Colonic mucosa (tissue), 4 donors: Measurements from ENCODE around the gene EEF1AKMT1. TPM values are rescaled to one million over a fixed set of nuclear protein-coding genes. Genes with fewer than 3 reads are reported as not detected.

Experiments
- DNase-seq: peaks from one replicate; pipeline ENCODE4 v3.0.0-alpha.2; 2020
- H3K27ac ChIP-seq: fragments of 200-600 bp; one replicate; pipeline ENCODE4 v1.8.0; 2021
- H3K27me3 ChIP-seq: fragments of 200-600 bp; one replicate; pipeline ENCODE4 v1.8.0; 2021
- H3K36me3 ChIP-seq: fragments of 200-600 bp; one replicate; pipeline ENCODE4 v1.8.0; 2021
- H3K4me1 ChIP-seq: fragments of 200-600 bp; one replicate; pipeline ENCODE4 v1.8.0; 2021; ENCODE audit warnings: mild to moderate bottlenecking
- H3K4me3 ChIP-seq: fragments of 200-600 bp; one replicate; pipeline ENCODE4 v1.8.0; 2021
- H3K9ac ChIP-seq, 2 donors: one replicate each; pipeline ENCODE4 v1.7.0; 2013; ENCODE audit warnings: control low read depth in 2 of 2, low read depth in 2 of 2, low read length in 2 of 2
- H3K9me3 ChIP-seq: fragments of 200-600 bp; one replicate; pipeline ENCODE4 v1.8.0; 2021
- intact Hi-C: fragments of 100-400 bp; cut with DNase I; formaldehyde crosslinking; loops from one replicate; pipeline ENCODE4 v1.14.1; 2022
- total RNA-seq, 2 donors: library from RNA; stranded (reverse); fragmentation: NEBNext Ultra II Directional in 1 of 2; extraction: Animal tissue kit (Norgen Biotek cat#: 25700) in 1 of 2; gene quantifications; one replicate each; pipeline ENCODE4 v1.2.1, GENCODE V29; 2021
- TF ChIP-seq, protein P1 (sequence below): fragments of 200-600 bp; IDR thresholded peaks from one replicate; pipeline ENCODE4 v1.8.0; 2022; ENCODE audit warnings: antibody characterized with exemption, mild to moderate bottlenecking
- donor health status: healthy.
- donor health status: DM: no; HTN: no; CAD: no.
- donor health status: DM: no; HTN: no; CAD: no.

The EEF1AKMT1 gene
- total RNA-seq, 2 donors from 2014 or later = 4.8 to 5.2 TPM

GRCh38 chr13:20801707-20802106 is 27.9 kb upstream of the EEF1AKMT1 start:
- Histone ChIP-seq H3K4me3 (no peak overlapping the region), H3K27ac (no peak overlapping the region), H3K36me3 (no peaks in the 10 kb centered on the region), H3K4me1 (no peaks in the 10 kb centered on the region), H3K27me3 (no peaks in the 10 kb centered on the region), H3K9me3 (no peaks in the 10 kb centered on the region), H3K9ac (no peak overlapping the region)
- intact Hi-C loops = no loop called here
- TF ChIP-seq, protein P1, sequence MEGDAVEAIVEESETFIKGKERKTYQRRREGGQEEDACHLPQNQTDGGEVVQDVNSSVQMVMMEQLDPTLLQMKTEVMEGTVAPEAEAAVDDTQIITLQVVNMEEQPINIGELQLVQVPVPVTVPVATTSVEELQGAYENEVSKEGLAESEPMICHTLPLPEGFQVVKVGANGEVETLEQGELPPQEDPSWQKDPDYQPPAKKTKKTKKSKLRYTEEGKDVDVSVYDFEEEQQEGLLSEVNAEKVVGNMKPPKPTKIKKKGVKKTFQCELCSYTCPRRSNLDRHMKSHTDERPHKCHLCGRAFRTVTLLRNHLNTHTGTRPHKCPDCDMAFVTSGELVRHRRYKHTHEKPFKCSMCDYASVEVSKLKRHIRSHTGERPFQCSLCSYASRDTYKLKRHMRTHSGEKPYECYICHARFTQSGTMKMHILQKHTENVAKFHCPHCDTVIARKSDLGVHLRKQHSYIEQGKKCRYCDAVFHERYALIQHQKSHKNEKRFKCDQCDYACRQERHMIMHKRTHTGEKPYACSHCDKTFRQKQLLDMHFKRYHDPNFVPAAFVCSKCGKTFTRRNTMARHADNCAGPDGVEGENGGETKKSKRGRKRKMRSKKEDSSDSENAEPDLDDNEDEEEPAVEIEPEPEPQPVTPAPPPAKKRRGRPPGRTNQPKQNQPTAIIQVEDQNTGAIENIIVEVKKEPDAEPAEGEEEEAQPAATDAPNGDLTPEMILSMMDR = no peak
- DNase-seq = no peak

DNA sequence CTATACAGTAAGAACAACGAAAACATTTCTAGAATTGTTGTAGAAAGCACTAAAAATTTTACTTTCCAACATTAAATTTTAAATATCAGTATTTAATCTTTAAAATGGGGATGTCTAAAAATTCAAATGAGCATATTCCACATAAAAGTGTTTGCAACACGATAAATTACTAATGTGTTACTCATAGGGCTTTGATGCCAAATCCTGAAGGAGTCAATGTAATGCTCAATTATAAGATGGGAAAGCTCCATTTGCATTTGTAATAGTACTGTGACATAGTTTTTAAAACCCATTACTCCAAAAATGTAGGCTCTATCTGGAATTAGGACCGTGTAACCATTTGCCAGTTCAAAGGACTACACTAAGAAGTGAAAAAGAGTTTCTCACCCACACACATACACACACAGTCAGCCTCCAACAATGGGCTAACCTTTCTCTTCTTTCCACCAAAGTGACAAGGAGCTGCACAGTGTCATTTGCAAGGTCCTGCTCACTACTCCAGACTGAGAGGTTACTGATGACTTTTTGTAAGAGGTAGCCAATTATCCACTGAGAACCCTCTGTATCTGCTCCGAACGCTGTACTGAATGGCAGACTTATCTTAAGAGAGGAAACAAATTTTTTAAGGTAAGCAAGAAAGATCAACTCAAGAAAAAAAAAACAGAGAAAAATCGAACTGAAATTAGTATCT is 26.1 kb upstream of the EEF1AKMT1 start:
- H3K27me3 ChIP-seq = no peaks in the 10 kb centered on the region
- H3K9ac ChIP-seq = no peak overlapping the region
- DNase-seq = no peak
- intact Hi-C loops = no loop called here
- H3K27ac ChIP-seq = no peak overlapping the region
- TF ChIP-seq, protein P1 = no peak
- no peaks in the 10 kb centered on the region for H3K9me3 ChIP-seq
- H3K4me3 ChIP-seq = no peak overlapping the region
- no peaks in the 10 kb centered on the region for H3K4me1 ChIP-seq
- peaks cover under 1% of the 10 kb centered on the region for H3K36me3 ChIP-seq

- H3K4me3 ChIP-seq = no peak overlapping the region
- TF ChIP-seq, protein P1 = no peak
- no peaks in the 10 kb centered on the region for H3K27me3 ChIP-seq
- intact Hi-C loops = no loop called here
- H3K4me1 ChIP-seq = no peaks in the 10 kb centered on the region
- no peaks in the 10 kb centered on the region for H3K9me3 ChIP-seq
- peaks cover 4% of the 10 kb centered on the region for H3K36me3 ChIP-seq
- no peak overlapping the region for H3K27ac ChIP-seq
- H3K9ac ChIP-seq = no peak overlapping the region
- DNase-seq = no peak
These were observed 24.3 kb upstream of the EEF1AKMT1 start for GRCh38 chr13:20798027-20798426.

- DNase-seq = no peak
- H3K27ac ChIP-seq = no peak overlapping the region
- no peak overlapping the region for H3K9ac ChIP-seq
- intact Hi-C loops = no loop called here
- no peaks in the 10 kb centered on the region for H3K4me1 ChIP-seq
- H3K27me3 ChIP-seq = no peaks in the 10 kb centered on the region
- no peaks in the 10 kb centered on the region for H3K9me3 ChIP-seq
- TF ChIP-seq, protein P1 = no peak
- H3K36me3 ChIP-seq = peaks cover 4% of the 10 kb centered on the region
- H3K4me3 ChIP-seq = no peak overlapping the region
These were observed 23.2 kb upstream of the EEF1AKMT1 start for GRCh38 chr13:20796791-20797508.

- H3K9me3 ChIP-seq = no peaks in the 10 kb centered on the region
- H3K4me1 ChIP-seq = no peaks in the 10 kb centered on the region
- H3K36me3 ChIP-seq = peaks cover 2% of the 10 kb centered on the region
- no peaks in the 10 kb centered on the region for H3K27me3 ChIP-seq
- H3K9ac ChIP-seq = no peak overlapping the region
- intact Hi-C loops = no loop called here
- no peak for DNase-seq
- H3K4me3 ChIP-seq = no peak overlapping the region
- TF ChIP-seq, protein P1 = no peak
- H3K27ac ChIP-seq = no peak overlapping the region
These were observed 15.9 kb upstream of the EEF1AKMT1 start for GRCh38 chr13:20789665-20790064.
